ENCODE results near the gene DDX46.
"Not testable (repeated sequence)": the region's sequence is repeated elsewhere in the genome, so short reads cannot be mapped to it uniquely, and the experiment has no call there.

The DDX46 gene

DNA sequence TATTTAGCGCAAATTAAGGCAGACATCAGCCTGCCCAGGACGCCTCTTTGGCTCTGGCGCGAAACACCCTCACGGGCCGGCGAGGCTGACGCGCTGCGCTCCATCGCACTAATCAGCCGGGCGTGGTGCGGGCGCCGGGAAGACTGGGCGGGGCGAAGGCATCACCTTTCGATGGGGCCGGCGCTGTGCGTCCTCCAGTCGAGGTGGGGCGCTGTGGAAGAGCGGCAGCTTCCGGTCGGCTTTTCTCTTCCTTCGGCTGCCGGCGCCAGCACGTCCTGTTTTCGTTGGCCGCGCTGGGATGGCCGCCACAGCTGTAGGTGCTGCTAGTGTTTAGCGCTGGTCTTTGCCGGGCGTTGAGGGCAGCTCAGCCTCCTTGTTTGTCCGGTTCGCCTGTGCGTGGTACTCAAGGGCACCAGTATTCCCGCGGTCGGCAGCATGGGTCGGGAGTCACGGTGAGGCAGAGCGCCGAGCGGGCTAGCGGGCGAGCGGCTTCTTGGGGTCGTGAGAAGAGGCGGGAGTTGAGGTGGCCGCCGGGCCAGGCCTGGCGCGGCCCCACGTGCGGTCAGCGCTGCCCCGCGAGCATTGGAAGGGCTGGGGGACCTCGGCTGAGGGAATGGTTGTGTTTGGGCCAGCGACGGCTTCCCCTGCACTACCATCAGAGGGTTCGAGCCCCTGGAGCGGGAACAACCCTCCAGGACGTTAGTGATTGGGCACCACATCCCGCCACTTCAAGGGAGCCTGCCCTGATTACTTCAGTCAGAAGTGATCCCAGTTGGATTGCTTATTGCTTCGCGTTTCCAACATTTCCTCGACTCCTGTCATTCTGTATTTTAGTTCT lies at the start of gene DDX46:
TSS of gene DDX46 (plus strand) at position 276 of the 838 bp plus-strand sequence. CDS start at position 436, 160 bp downstream.
- Histone ChIP-seq H3K36me3 (peaks cover 4 to 32% (median 15%) of the 10 kb centered on the region in 11 experiments; a peak in 21 of 22 replicates), H4K20me1 (peaks cover 0 to 43% (median 34%) of the 10 kb centered on the region in 11 experiments; a peak in 20 of 22 replicates), H3K4me3 (peak within 1 kb of the TSS; percentile 77 to 97 (median 92)), H3K9me3 (replicated peaks in 1 of 11) (no peaks in the 10 kb centered on the region), H3K4me1 (peaks cover 20 to 41% (median 27%) of the 10 kb centered on the region in 10 experiments), H3K4me2 (peak within 1 kb of the TSS; percentile 74 to 94 (median 83)), H3K27ac (peak within 1 kb of the TSS; percentile 72 to 92 (median 89)), H3K27me3 (no peaks in the 10 kb centered on the region), H3K9ac (peak within 1 kb of the TSS; percentile 86 to 95 (median 93))
- no peak for TF ChIP-seq Cebpa-rat (IDR thresholded peaks at IDR 0.05)

- Histone ChIP-seq H4K20me1 (no peaks in the 10 kb centered on the region), H3K4me1 (no peaks in the 10 kb centered on the region), H3K4me2 (no peak overlapping the region), H3K27ac (no peak overlapping the region), H3K36me3 (peaks cover 86 to 100% (median 94%) of the 10 kb centered on the region in 11 experiments), H3K9ac (no peak overlapping the region), H3K27me3 (no peaks in the 10 kb centered on the region), H3K4me3 (no peak overlapping the region), H3K9me3 (replicated peaks in 1 of 11) (no peaks in the 10 kb centered on the region)
- TF ChIP-seq Cebpa-rat (IDR thresholded peaks at IDR 0.05): no peak
These were observed 44.5 kb upstream of the DDX46 start for GRCh38 chr5:134714120-134714519.

- Histone ChIP-seq H3K27me3 (no peaks in the 10 kb centered on the region), H3K4me1 (no peaks in the 10 kb centered on the region), H3K27ac (no peak overlapping the region), H3K36me3 (peaks cover 86 to 100% (median 94%) of the 10 kb centered on the region in 11 experiments), H3K9ac (no peak overlapping the region), H4K20me1 (no peaks in the 10 kb centered on the region), H3K4me3 (no peak overlapping the region), H3K9me3 (replicated peaks in 1 of 11) (no peaks in the 10 kb centered on the region), H3K4me2 (no peak overlapping the region)
- TF ChIP-seq Cebpa-rat (IDR thresholded peaks at IDR 0.05): no peak
These were observed 44.0 kb upstream of the DDX46 start for GRCh38 chr5:134714541-134714940.

DNA sequence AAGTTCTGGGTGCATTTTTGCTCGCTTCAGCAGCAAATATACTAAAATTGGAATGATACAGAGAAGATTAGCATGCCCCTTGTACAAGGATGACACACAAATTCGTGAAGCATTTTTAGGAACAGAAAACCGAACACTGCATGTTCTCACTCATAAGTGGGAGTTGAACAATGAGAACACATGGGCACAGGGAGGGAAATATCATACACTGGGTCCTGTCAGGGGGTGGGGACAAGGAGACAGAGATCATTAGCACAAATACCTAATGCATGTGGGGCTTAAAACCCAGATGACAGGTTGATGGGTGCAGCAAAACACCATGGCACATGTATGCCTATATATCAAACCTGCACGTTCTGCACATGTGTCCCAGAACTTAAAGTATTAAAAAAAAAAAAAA lies 43.1 kb upstream of the DDX46 start:
- not testable (repeated sequence) for H3K9ac ChIP-seq; H3K27me3 ChIP-seq; H4K20me1 ChIP-seq; H3K27ac ChIP-seq; H3K4me3 ChIP-seq; H3K4me2 ChIP-seq; H3K9me3 ChIP-seq (replicated peaks in 1 of 11); H3K4me1 ChIP-seq
- peaks cover 85 to 100% (median 94%) of the 10 kb centered on the region in 11 experiments for H3K36me3 ChIP-seq

DNA sequence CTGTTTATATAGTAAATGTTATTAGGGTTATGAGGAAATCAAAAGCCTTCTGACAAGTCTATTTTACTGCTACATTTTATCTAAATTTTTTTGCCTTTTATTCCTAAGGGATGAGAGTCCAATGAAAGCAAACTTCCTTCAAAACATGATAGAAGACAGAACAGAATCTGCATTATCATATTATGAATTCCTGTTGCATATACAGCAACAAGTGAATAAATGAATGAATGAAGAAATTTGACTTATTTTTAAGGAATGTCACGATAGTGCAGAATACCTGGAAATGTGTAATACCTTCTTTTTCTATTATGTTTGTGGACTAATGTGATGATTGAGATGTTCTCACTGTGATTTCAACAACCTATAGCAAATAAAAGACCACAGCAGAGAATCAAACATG lies 33.7 kb upstream of the DDX46 start:
- no peak for TF ChIP-seq Cebpa-rat (IDR thresholded peaks at IDR 0.05)
- Histone ChIP-seq H3K36me3 (peaks cover 48 to 78% (median 53%) of the 10 kb centered on the region in 11 experiments), H3K4me2 (no peak overlapping the region)

DNA sequence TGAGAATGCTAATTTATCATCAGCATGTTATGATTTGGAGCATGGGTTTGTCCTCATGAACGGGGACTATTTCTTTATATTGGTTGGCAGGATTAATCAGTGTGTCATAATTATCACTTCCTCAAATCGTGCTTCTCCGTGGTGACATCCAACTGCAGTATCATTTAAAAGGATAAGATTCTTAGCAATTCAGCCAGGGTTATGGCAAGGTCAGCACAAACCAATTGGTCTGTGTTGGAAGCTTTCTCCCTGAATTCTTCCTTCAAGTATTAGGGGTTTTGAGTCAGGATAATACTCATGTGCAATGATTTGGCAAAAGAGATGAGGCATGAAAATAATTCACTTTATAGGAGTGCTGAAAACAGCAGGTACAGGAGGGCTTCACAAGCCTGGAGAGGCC lies 25.8 kb upstream of the DDX46 start:
- Histone ChIP-seq H4K20me1 (no peaks in the 10 kb centered on the region), H3K4me1 (peaks cover 0 to 50% (median 28%) of the 10 kb centered on the region in 10 experiments; a peak in 16 of 20 replicates), H3K4me3 (no peak overlapping the region), H3K9me3 (replicated peaks in 1 of 11) (no peaks in the 10 kb centered on the region), H3K9ac (no peak overlapping the region), H3K27ac (no peak overlapping the region), H3K36me3 (peaks cover 0 to 7% (median 0%) of the 10 kb centered on the region in 11 experiments; a peak in 4 of 22 replicates), H3K27me3 (no peaks in the 10 kb centered on the region), H3K4me2 (peak overlapping the region in 4 of 11 experiments; percentile 41 to 71 (median 56); a peak in 8 of 22 replicates)
- no peak for TF ChIP-seq Cebpa-rat (IDR thresholded peaks at IDR 0.05)

More for the DNA sequence above, 33.7 kb upstream of the DDX46 start:
- Histone ChIP-seq H4K20me1 (no peaks in the 10 kb centered on the region), H3K4me3 (no peak overlapping the region), H3K9ac (no peak overlapping the region), H3K4me1 (no peaks in the 10 kb centered on the region), H3K27ac (no peak overlapping the region), H3K9me3 (replicated peaks in 1 of 11) (no peaks in the 10 kb centered on the region), H3K27me3 (no peaks in the 10 kb centered on the region)

DNA sequence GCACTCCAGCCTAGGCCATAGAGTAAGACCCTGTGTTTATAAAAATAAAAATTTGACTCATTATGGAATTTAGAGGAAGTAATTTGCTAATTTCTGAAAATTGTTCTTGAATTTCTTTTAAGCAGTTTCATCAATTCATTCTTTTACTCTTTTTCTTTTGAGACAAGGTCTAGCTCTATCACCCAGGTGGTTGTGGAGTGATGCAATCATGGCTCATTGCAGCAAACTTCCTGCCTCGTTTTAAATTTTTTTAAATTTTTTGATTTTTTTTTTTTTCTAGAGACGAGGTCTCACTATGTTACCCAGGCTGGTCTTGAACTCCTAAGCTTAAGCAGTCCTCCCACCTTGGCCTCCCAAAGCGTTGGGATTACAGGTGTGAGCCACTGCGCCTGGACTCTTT lies 23.3 kb upstream of the DDX46 start:
- no peak overlapping the region for H3K27ac ChIP-seq
- peaks cover 0 to 17% (median 6%) of the 10 kb centered on the region in 11 experiments; a peak in 12 of 22 replicates for H4K20me1 ChIP-seq
- peaks cover 8 to 60% (median 38%) of the 10 kb centered on the region in 10 experiments for H3K4me1 ChIP-seq
- H3K4me2 ChIP-seq: peak overlapping the region in 7 of 11 experiments; percentile 16 to 94 (median 51); a peak in 11 of 22 replicates
- no peaks in the 10 kb centered on the region; a peak in 1 of 22 replicates for H3K36me3 ChIP-seq
- no peaks in the 10 kb centered on the region for H3K27me3 ChIP-seq
- no peaks in the 10 kb centered on the region for H3K9me3 ChIP-seq (replicated peaks in 1 of 11)
- H3K9ac ChIP-seq: no peak overlapping the region
- no peak overlapping the region for H3K4me3 ChIP-seq
- peak in 1 of 11 experiments; percentile 26; a peak in 2 of 22 replicates for TF ChIP-seq Cebpa-rat (IDR thresholded peaks at IDR 0.05)

DNA sequence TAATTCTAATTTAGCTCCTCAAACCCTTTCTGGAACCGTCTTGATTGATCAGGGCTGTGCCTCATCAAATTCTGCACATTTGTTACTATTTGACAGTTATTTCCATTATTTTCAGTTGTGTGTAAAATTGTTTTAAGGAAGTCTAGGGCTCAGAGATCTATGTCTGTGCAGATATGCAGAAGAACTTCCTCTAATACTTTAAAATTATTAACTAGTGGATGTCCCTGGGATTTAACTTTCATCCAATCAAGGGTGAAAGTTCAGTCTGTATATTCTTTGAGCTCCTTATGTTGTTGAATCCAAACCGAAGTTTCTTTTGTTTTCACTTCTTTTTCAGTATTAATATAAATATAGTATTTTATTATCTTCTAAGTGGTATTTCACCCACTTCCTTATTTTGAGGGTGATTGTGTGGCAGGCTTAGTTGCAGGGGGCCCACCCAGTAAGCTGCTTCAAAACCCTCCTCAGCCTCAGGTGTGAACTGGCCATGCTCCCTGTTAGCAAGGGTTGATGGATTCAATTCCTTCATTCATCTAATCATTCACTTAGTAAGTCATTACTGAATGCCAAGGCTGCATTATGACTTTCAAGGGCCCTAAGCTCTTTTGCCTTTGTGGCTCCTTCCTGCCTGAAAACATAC lies 22.3 kb upstream of the DDX46 start:
- H3K27me3 ChIP-seq: no peaks in the 10 kb centered on the region
- H3K27ac ChIP-seq: peak overlapping the region in 3 of 11 experiments; percentile 9 to 40 (median 39); a peak in 6 of 22 replicates
- no peak overlapping the region for H3K4me3 ChIP-seq
- peaks cover 4 to 10% (median 6%) of the 10 kb centered on the region in 11 experiments; a peak in 17 of 22 replicates for H3K36me3 ChIP-seq
- no peak overlapping the region; a peak in 1 of 22 replicates for H3K9ac ChIP-seq
- peaks cover 0 to 27% (median 13%) of the 10 kb centered on the region in 11 experiments; a peak in 12 of 22 replicates for H4K20me1 ChIP-seq
- no peak for TF ChIP-seq Cebpa-rat (IDR thresholded peaks at IDR 0.05)
- peaks cover 19 to 66% (median 49%) of the 10 kb centered on the region in 10 experiments for H3K4me1 ChIP-seq
- no peaks in the 10 kb centered on the region for H3K9me3 ChIP-seq (replicated peaks in 1 of 11)
- H3K4me2 ChIP-seq: peak overlapping the region in 6 of 11 experiments; percentile 16 to 94 (median 60); a peak in 11 of 22 replicates

All from BLaER1 treated with 17β-estradiol and CSF1 and Interleukin-3, amounts not matched to agents 10 nM and 100 nM (cell line).